Fibroblast of lung (primary cell): Measurements from ENCODE around the gene HOXA11. TPM values are rescaled to one million over a fixed set of nuclear protein-coding genes. Genes with fewer than 3 reads are reported as not detected.

Experiments
- DNase-seq, 2 donors: peaks; one replicate each; pipeline versions ENCODE4 v3.0.0 to v3.0.0-alpha.2; 2010; ENCODE audit warnings: low read depth in 2 of 2
- H2AFZ ChIP-seq: 2 replicates; pipeline ENCODE4 v1.5.1; 2012; ENCODE audit warnings: low read length, control low read depth, inconsistent platforms
- H3K27ac ChIP-seq: 2 replicates; pipeline ENCODE4 v1.5.1; 2011; ENCODE audit warnings: low read length, control low read depth; ENCODE audit not compliant: insufficient read depth
- H3K27me3 ChIP-seq: 2 replicates; pipeline ENCODE4 v1.5.1; 2011; ENCODE audit warnings: mild to moderate bottlenecking, low read length; ENCODE audit not compliant: control insufficient read depth, insufficient read depth
- H3K36me3 ChIP-seq: 2 replicates; pipeline ENCODE4 v1.5.1; 2011; ENCODE audit warnings: low read length; ENCODE audit not compliant: control insufficient read depth, insufficient read depth
- H3K4me1 ChIP-seq: 2 replicates; pipeline ENCODE4 v1.5.1; 2011; ENCODE audit warnings: low read length; ENCODE audit not compliant: control insufficient read depth, insufficient read depth; ENCODE audit errors: extremely low read depth
- H3K4me2 ChIP-seq: 2 replicates; pipeline ENCODE4 v1.5.1; 2011; ENCODE audit warnings: low read length, control low read depth; ENCODE audit not compliant: insufficient read depth; ENCODE audit errors: extremely low read depth
- H3K4me3 ChIP-seq, 4 experiments: fragments of 200-600 bp in 1 of 4; sonication (generic) in 1 of 4; replicated peaks in 1 of 4; 2 replicates each; pipeline ENCODE4 v1.5.1; 2011 to 2016; ENCODE audit warnings: low read length in 4 of 4, low read depth in 3 of 4, mild to moderate bottlenecking in 3 of 4, control low read depth in 2 of 4, inconsistent platforms in 1 of 4, mixed read lengths in 1 of 4; ENCODE audit not compliant: insufficient read depth in 1 of 4; ENCODE audit errors: control extremely low read depth in 1 of 4
- H3K79me2 ChIP-seq: 2 replicates; pipeline ENCODE4 v1.5.1; 2012; ENCODE audit warnings: mild to moderate bottlenecking, low read length, inconsistent platforms; ENCODE audit not compliant: control insufficient read depth, insufficient read depth
- H3K9ac ChIP-seq: 2 replicates; pipeline ENCODE4 v1.5.1; 2011; ENCODE audit warnings: mild to moderate bottlenecking, low read length, control low read depth; ENCODE audit not compliant: insufficient read depth
- H3K9me3 ChIP-seq: 2 replicates; pipeline ENCODE4 v1.5.1; 2012; ENCODE audit warnings: low read depth, low read length; ENCODE audit not compliant: control insufficient read depth, insufficient read depth
- H4K20me1 ChIP-seq: 2 replicates; pipeline ENCODE4 v1.5.1; 2011; ENCODE audit warnings: low read length; ENCODE audit not compliant: control insufficient read depth, insufficient read depth; ENCODE audit errors: extremely low read depth
- CTCF ChIP-seq, 2 donors: IDR thresholded peaks in 1 of 2; conservative IDR thresholded peaks in 1 of 2; 1 replicate in 1 of 2; 2 replicates in 1 of 2; pipeline ENCODE4 v1.5.1; 2011 to 2012; ENCODE audit warnings: low read length in 2 of 2, control low read depth in 1 of 2, inconsistent platforms in 1 of 2, low read depth in 1 of 2, mild to moderate bottlenecking in 1 of 2
- EZH2 ChIP-seq: IDR thresholded peaks from 2 replicates; pipeline ENCODE4 v1.5.1; 2012; ENCODE audit warnings: low read length, control low read depth, mild to moderate bottlenecking; ENCODE audit errors: missing control alignments
- polyA plus RNA-seq, 2 donors: library from polyadenylated mRNA; depleted of rRNA in 1 of 2; stranded (reverse) in 1 of 2; unstranded in 1 of 2; fragments of >200 nt; gene quantifications; 2 replicates each; pipeline ENCODE4 v1.2.1, GENCODE V29; 2011 to 2012; ENCODE audit warnings: missing spikeins in 1 of 2
- total RNA-seq: library from RNA; depleted of rRNA; stranded (reverse); fragments of >200 nt; gene quantifications from 2 replicates; pipeline ENCODE4 v1.2.1, GENCODE V29; 2014

HOXA11 gene
- total and polyA plus RNA-seq, 2 donors (not counting 1 experiment from before 2014, with no cell fraction given): 0.18 TPM; not detected in 1

GRCh38 chr7:27170426-27171324, 14.4 kb downstream of the HOXA11 start:
- H3K4me2 ChIP-seq: no peak overlapping the region
- no peaks in the 10 kb centered on the region for H3K79me2 ChIP-seq
- no peak overlapping the region for H3K27ac ChIP-seq
- DNase-seq: no peak
- H4K20me1 ChIP-seq: no peaks in the 10 kb centered on the region
- H3K4me1 ChIP-seq: no peaks in the 10 kb centered on the region
- peaks cover 88% of the 10 kb centered on the region for H3K27me3 ChIP-seq
- no peak overlapping the region for H3K4me3 ChIP-seq
- no peaks in the 10 kb centered on the region for H3K36me3 ChIP-seq
- TF ChIP-seq CTCF (conservative IDR thresholded peaks at IDR 0.05 in 1 of 2, IDR thresholded peaks at IDR 0.05 in 1 of 2; ENCODE audit: low read depth in 1 of 2, low read length in 2 of 2) (no peak), EZH2 (no peak)
- no peak overlapping the region for H3K9ac ChIP-seq
- H3K9me3 ChIP-seq: no peaks in the 10 kb centered on the region
- H2AFZ ChIP-seq: no peak overlapping the region

- DNase-seq: no peak
- H2AFZ ChIP-seq: no peak overlapping the region
- H3K79me2 ChIP-seq: no peaks in the 10 kb centered on the region
- no peaks in the 10 kb centered on the region for H3K36me3 ChIP-seq
- no peaks in the 10 kb centered on the region for H4K20me1 ChIP-seq
- TF ChIP-seq EZH2 (peak; percentile 81), CTCF (conservative IDR thresholded peaks at IDR 0.05 in 1 of 2, IDR thresholded peaks at IDR 0.05 in 1 of 2; ENCODE audit: low read depth in 1 of 2, low read length in 2 of 2) (no peak)
- no peak overlapping the region for H3K9ac ChIP-seq
- no peak overlapping the region for H3K27ac ChIP-seq
- no peak overlapping the region for H3K4me2 ChIP-seq
- H3K4me3 ChIP-seq: no peak overlapping the region
- no peaks in the 10 kb centered on the region for H3K9me3 ChIP-seq
- H3K27me3 ChIP-seq: peaks cover 89% of the 10 kb centered on the region
- H3K4me1 ChIP-seq: no peaks in the 10 kb centered on the region
These were observed 15.2 kb downstream of the HOXA11 start for GRCh38 chr7:27169658-27170425.

GRCh38 chr7:27168265-27168947, 16.6 kb downstream of the HOXA11 start:
- H2AFZ ChIP-seq: no peak overlapping the region
- no peak overlapping the region for H3K4me2 ChIP-seq
- no peaks in the 10 kb centered on the region for H3K9me3 ChIP-seq
- no peaks in the 10 kb centered on the region for H3K36me3 ChIP-seq
- TF ChIP-seq CTCF (conservative IDR thresholded peaks at IDR 0.05 in 1 of 2, IDR thresholded peaks at IDR 0.05 in 1 of 2; ENCODE audit: low read depth in 1 of 2, low read length in 2 of 2) (no peak), EZH2 (no peak)
- H3K79me2 ChIP-seq: no peaks in the 10 kb centered on the region
- no peaks in the 10 kb centered on the region for H3K4me1 ChIP-seq
- H3K9ac ChIP-seq: no peak overlapping the region
- no peak overlapping the region for H3K27ac ChIP-seq
- DNase-seq: no peak
- H3K27me3 ChIP-seq: peaks cover 91% of the 10 kb centered on the region
- no peak overlapping the region for H3K4me3 ChIP-seq
- H4K20me1 ChIP-seq: no peaks in the 10 kb centered on the region
